Heart left ventricle (tissue), 13 donors: ENCODE data around the gene INKA1.

Source experiments
- CTCF ChIP-seq, 12 donors: fragments of 200-600 bp; sonication (generic) in 4 of 12; IDR thresholded peaks; one replicate each; pipeline versions ENCODE4 v1.5.0 to v1.8.0; 2018 to 2022; ENCODE audit warnings: antibody characterized with exemption in 12 of 12, mild to moderate bottlenecking in 5 of 12
- POLR2A ChIP-seq, 2 donors: fragments of 450-650 bp; IDR thresholded peaks; one replicate each; pipeline ENCODE4 v1.6.1; 2017; ENCODE audit warnings: antibody characterized with exemption in 2 of 2, mild to moderate bottlenecking in 2 of 2, moderate library complexity in 2 of 2
- donor health status: ischemic (EF 13 %, LVEDD 7.1; RV severe dilation, severe dysfunction).
- donor health status: DM: no; HTN: yes; CAD: no.
- donor health status: DM: no; HTN: no; CAD: no.
- donor health status: ischemic (EF 25% LVEDD 6.9; RV normal size, moderate dysfunction).
- donor health status: ischemic (EF 25% LVEDD 5.7; RV mildly dilated, moderate dysfunction).
- donor health status: ischemic (EF 35%, LVEDD 5.7; RV mildly dilated, moderate dysfunction).
- donor health status: nonischemic (EF 11% LVEDD 7.7; RV severe dilation, severe dysfunction).
- donor health status: DM: yes; HTN: yes; CAD: no.
- donor health status: PGD.
- donor health status: ischemic (EF 29% LVEDD 5.4; RV normal size, mild dysfunction).
- donor health status: nonischemic (EF 23%, LVEDD 6.1; RV moderate dilation, normal function).

GRCh38 chr3:49794431-49794830 lies 8.6 kb upstream of the INKA1 start:
- TF ChIP-seq POLR2A (IDR thresholded peaks at IDR 0.05) (no peak), CTCF (IDR thresholded peaks at IDR 0.05) (no peak)
